Smooth muscle cell (in vitro differentiated cells): ENCODE measurements around the gene INTS1. TPM values are rescaled to one million over a fixed set of nuclear protein-coding genes. Genes with fewer than 3 reads are reported as not detected.

ENCODE experiments used
- DNase-seq: peaks from one replicate; lab custom pipeline; 2025; ENCODE audit not compliant: unreplicated experiment; lab: John Stamatoyannopoulos, UW
- H2AFZ ChIP-seq: fragments of 200-600 bp; sonication (generic); 2 replicates; pipeline ENCODE4 v1.6.0; 2016; ENCODE audit warnings: antibody characterized with exemption, low read depth, mild to moderate bottlenecking
- H3F3A ChIP-seq: fragments of 200-600 bp; sonication (generic); 2 replicates; pipeline ENCODE4 v1.6.0; 2017; ENCODE audit warnings: antibody characterized with exemption, low read depth
- H3K27ac ChIP-seq: fragments of 200-600 bp; sonication (generic); 2 replicates; pipeline ENCODE4 v1.5.1; 2016; ENCODE audit warnings: low read depth, mild to moderate bottlenecking
- H3K27me3 ChIP-seq: fragments of 200-600 bp; sonication (generic); 2 replicates; pipeline ENCODE4 v1.6.1; 2016; ENCODE audit warnings: low read depth, mild to moderate bottlenecking
- H3K36me3 ChIP-seq: fragments of 200-600 bp; sonication (generic); 2 replicates; pipeline ENCODE4 v1.5.1; 2016; ENCODE audit warnings: low read depth
- H3K4me1 ChIP-seq: fragments of 200-600 bp; sonication (generic); 2 replicates; pipeline ENCODE4 v1.5.1; 2016; ENCODE audit warnings: low read depth
- H3K4me2 ChIP-seq: fragments of 200-600 bp; sonication (generic); 2 replicates; pipeline ENCODE4 v1.6.0; 2016; ENCODE audit warnings: mild to moderate bottlenecking
- H3K4me3 ChIP-seq: fragments of 200-600 bp; sonication (generic); 2 replicates; pipeline ENCODE4 v1.5.1; 2016; ENCODE audit warnings: mild to moderate bottlenecking
- H3K79me2 ChIP-seq: fragments of 200-600 bp; sonication (generic); 2 replicates; pipeline ENCODE4 v1.6.0; 2016; ENCODE audit warnings: low read depth, mild to moderate bottlenecking
- H3K9ac ChIP-seq: fragments of 200-600 bp; sonication (generic); 2 replicates; pipeline ENCODE4 v1.6.0; 2016; ENCODE audit warnings: low read depth
- H3K9me3 ChIP-seq: fragments of 200-600 bp; sonication (generic); replicated peaks from 2 replicates; pipeline ENCODE4 v1.5.1; 2016; ENCODE audit warnings: low read depth
- H4K20me1 ChIP-seq: fragments of 200-600 bp; sonication (generic); 2 replicates; pipeline ENCODE4 v1.6.0; 2016; ENCODE audit warnings: low read depth
- WGBS: methylation state at CpG from one replicate; pipeline ENCODE4 v1.1.7; 2016; ENCODE audit warnings: low lambda C conversion rate; 5-methylcytosine and 5-hydroxymethylcytosine counted together
- polyA plus RNA-seq: library from polyadenylated mRNA; unstranded; fragments of >200 nt; fragmentation: Nextera tagmentation; extraction: Ambion mirVana; gene quantifications from 2 replicates; pipeline ENCODE4 v1.2.1, GENCODE V29; 2016
- total RNA-seq: library from RNA; depleted of rRNA; stranded (reverse); fragments of >200 nt; gene quantifications from 2 replicates; pipeline ENCODE4 v1.2.3, GENCODE V29; 2014
- TF ChIP-seq, protein P1 (sequence below): fragments of 200-600 bp; sonication (generic); IDR thresholded peaks from 2 replicates; pipeline ENCODE4 v1.5.1; 2017; ENCODE audit warnings: borderline replicate concordance, mild to moderate bottlenecking, antibody characterized with exemption; ENCODE audit not compliant: insufficient read depth, poor library complexity, severe bottlenecking

Gene INTS1
- total and polyA plus RNA-seq, 2 experiments from 2014 or later, result 18.2 to 51.2 TPM

GRCh38 chr7:1480670-1481069 is 23.5 kb downstream of the INTS1 start:
- 89% methylated on average over 11 of the region's 12 CpGs for WGBS
- H3K36me3 ChIP-seq, result no peaks in the 10 kb centered on the region
- H3K9me3 ChIP-seq, result no peaks in the 10 kb centered on the region
- TF ChIP-seq, protein P1, sequence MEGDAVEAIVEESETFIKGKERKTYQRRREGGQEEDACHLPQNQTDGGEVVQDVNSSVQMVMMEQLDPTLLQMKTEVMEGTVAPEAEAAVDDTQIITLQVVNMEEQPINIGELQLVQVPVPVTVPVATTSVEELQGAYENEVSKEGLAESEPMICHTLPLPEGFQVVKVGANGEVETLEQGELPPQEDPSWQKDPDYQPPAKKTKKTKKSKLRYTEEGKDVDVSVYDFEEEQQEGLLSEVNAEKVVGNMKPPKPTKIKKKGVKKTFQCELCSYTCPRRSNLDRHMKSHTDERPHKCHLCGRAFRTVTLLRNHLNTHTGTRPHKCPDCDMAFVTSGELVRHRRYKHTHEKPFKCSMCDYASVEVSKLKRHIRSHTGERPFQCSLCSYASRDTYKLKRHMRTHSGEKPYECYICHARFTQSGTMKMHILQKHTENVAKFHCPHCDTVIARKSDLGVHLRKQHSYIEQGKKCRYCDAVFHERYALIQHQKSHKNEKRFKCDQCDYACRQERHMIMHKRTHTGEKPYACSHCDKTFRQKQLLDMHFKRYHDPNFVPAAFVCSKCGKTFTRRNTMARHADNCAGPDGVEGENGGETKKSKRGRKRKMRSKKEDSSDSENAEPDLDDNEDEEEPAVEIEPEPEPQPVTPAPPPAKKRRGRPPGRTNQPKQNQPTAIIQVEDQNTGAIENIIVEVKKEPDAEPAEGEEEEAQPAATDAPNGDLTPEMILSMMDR, result no peak
- no peak overlapping the region for H3K27ac ChIP-seq
- H3K9ac ChIP-seq, result no peak overlapping the region
- H3K4me3 ChIP-seq, result no peak overlapping the region
- no peaks in the 10 kb centered on the region for H4K20me1 ChIP-seq
- H3K79me2 ChIP-seq, result no peaks in the 10 kb centered on the region
- H3F3A ChIP-seq, result no peaks in the 10 kb centered on the region
- no peak overlapping the region for H2AFZ ChIP-seq
- DNase-seq, result no peak
- no peaks in the 10 kb centered on the region for H3K27me3 ChIP-seq
- no peak overlapping the region for H3K4me2 ChIP-seq
- H3K4me1 ChIP-seq, result no peaks in the 10 kb centered on the region

DNA sequence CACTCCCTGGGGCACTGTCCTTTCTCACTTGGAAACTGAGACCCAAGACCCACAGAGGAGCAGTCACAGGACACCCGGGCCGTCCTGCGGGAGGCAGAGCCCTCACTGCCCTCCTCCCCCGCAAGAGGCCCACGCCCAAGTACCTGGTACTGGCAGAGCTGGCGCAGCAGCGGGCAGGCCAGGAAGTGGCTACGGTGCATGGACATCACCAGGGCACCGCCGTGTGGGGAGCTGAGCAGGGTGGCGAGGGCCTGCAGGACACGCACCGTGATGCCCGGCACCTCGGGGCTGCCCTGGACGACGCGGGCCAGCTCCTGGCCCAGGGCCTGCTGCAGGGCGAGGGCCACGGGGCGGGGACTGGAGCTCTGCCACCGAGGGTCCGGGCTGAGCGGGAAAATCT is 24.9 kb downstream of the INTS1 start:
- TF ChIP-seq, protein P1, result no peak
- Histone ChIP-seq H3K79me2 (no peaks in the 10 kb centered on the region), H3K9me3 (no peaks in the 10 kb centered on the region), H3K9ac (no peak overlapping the region), H4K20me1 (peaks cover 3% of the 10 kb centered on the region), H3K4me3 (no peak overlapping the region), H3K27ac (no peak overlapping the region), H3K36me3 (no peaks in the 10 kb centered on the region), H3F3A (no peaks in the 10 kb centered on the region), H2AFZ (no peak overlapping the region), H3K4me2 (no peak overlapping the region), H3K4me1 (no peaks in the 10 kb centered on the region), H3K27me3 (no peaks in the 10 kb centered on the region)
- 96% methylated on average over 24 of the region's 24 CpGs for WGBS
- no peak for DNase-seq

- DNase-seq, result no peak
- H3K27ac ChIP-seq, result no peak overlapping the region
Measured at GRCh38 chr7:1478480-1478879, 25.7 kb downstream of the INTS1 start.

GRCh38 chr7:1476859-1477258 is 27.3 kb downstream of the INTS1 start:
- no peak overlapping the region for H3K27ac ChIP-seq
- H3F3A ChIP-seq, result no peaks in the 10 kb centered on the region
- H3K9me3 ChIP-seq, result no peaks in the 10 kb centered on the region
- H3K9ac ChIP-seq, result no peak overlapping the region
- H3K4me1 ChIP-seq, result no peaks in the 10 kb centered on the region
- H3K4me3 ChIP-seq, result no peak overlapping the region
- TF ChIP-seq, protein P1, result no peak
- no peaks in the 10 kb centered on the region for H3K27me3 ChIP-seq
- no peaks in the 10 kb centered on the region for H3K36me3 ChIP-seq
- H3K4me2 ChIP-seq, result no peak overlapping the region
- 98% methylated on average over 15 of the region's 15 CpGs for WGBS
- H3K79me2 ChIP-seq, result no peaks in the 10 kb centered on the region
- peaks cover 5% of the 10 kb centered on the region for H4K20me1 ChIP-seq
- no peak overlapping the region for H2AFZ ChIP-seq
- DNase-seq, result no peak

More at GRCh38 chr7:1478480-1478879, 25.7 kb downstream of the INTS1 start:
- no peak overlapping the region for H3K4me2 ChIP-seq
- no peaks in the 10 kb centered on the region for H3F3A ChIP-seq
- no peaks in the 10 kb centered on the region for H3K4me1 ChIP-seq
- no peaks in the 10 kb centered on the region for H3K36me3 ChIP-seq
- TF ChIP-seq, protein P1, result no peak
- H3K9ac ChIP-seq, result no peak overlapping the region
- WGBS, result 98% methylated on average over 15 of the region's 19 CpGs
- no peaks in the 10 kb centered on the region for H3K27me3 ChIP-seq
- H3K4me3 ChIP-seq, result no peak overlapping the region
- H2AFZ ChIP-seq, result no peak overlapping the region
- no peaks in the 10 kb centered on the region for H3K9me3 ChIP-seq
- H4K20me1 ChIP-seq, result peaks cover 5% of the 10 kb centered on the region
- no peaks in the 10 kb centered on the region for H3K79me2 ChIP-seq
